Stimulated activated CD4-positive, alpha-beta T cell treated with anti-CD3 and anti-CD28 coated beads, Interleukin-15, amount 100 ng/mL, for 48 hours (primary cell): ENCODE data around the gene PCARE.
"Not testable (repeated sequence)": the region's sequence is repeated elsewhere in the genome, so short reads cannot be mapped to it uniquely, and the experiment has no call there.

Experiments used
- DNase-seq, 2 donors: peaks; one replicate each; pipeline ENCODE4 v3.0.0-alpha.2; 2020; ENCODE audit warnings: low read depth in 2 of 2

Gene PCARE

DNA sequence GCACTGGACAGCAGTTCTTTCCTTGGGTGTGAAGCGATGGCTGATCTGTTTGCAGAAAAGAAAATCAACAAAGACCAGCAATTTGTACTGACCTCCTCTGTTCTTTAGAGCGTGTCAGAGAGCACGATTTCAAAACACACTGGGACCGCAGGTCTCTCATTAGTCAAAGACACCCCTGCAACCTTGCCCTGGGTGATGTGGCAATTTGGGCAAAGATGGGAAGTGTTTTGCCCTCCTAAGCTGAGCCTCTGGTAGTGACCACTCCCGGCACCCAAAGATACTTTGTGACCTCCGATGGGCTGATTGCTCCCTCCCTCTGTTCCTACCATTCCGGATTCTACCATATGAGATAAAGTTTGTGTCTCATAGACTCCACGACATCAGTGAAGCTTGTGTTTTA lies 22.6 kb upstream of the PCARE start:
- DNase-seq, result no peak

DNA sequence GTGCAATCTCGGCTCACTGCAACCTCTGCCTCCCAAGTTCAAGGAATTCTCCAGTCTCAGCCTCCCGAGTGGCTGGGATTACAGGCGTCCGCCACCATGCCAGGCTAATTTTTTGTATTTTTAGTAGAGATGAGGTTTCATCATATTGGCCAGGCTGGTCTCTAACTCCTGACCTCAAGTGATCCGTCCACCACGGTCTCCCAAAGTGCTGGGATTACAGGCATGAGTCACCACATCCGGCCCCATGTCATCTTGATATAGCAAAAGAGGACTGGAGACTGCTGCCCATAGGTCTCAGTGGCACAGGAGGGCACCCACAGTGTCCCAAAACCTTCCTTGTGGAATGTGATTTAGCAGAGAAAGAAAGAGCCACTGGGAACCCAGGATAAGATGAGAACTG lies 16.0 kb upstream of the PCARE start:
- DNase-seq, result not testable (repeated sequence)

DNA sequence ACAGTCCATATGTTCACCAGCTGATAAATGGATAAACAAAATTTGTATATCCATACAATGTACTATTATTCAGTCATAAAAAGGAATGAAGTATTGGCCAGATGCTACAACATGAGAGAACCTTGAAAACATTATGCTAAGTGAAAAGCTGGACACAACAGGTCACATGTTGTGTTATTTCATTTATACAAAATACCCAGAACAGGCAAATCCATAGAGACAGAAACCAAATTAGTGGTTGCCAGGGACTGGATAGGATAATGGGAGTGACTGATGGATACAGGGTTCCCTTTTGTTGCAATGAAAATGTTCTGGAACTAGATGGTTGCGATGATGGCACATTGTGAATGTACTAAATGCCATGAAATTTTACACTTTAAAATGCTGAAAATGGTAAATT lies 10.2 kb upstream of the PCARE start:
- no peak for DNase-seq

DNA sequence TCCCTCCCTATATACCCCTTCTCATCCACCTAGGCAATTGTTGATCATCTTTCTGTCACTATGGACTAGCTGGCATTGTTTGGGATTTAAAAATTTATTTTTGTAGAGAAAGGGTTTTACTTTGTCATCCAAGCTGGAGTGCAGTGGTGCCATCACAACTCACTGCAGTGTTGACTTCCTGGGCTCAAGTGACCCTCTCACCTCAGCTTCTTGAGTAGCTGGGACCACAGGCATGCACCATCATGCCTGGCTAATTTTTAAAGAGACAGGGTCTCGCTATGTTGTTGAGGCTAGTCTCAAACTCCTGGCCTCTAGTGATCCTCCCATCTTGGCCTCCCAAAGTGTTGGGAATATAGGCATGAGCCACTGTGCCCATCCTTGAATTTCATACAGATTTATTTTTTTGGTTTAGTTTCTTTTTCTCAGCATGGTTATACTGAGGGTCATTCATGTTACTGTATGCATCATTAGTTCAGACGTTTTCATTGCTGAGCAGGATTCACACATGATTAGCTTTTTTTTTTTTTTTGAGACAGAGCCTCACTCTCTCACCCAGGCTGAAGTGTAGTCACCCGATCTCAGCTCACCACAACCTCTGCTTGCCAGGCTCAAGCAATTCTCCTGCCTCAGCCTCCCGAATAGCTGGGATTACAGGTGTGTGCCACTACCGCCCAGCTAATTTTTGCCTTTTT lies 8.6 kb upstream of the PCARE start:
- DNase-seq, result no peak

DNA sequence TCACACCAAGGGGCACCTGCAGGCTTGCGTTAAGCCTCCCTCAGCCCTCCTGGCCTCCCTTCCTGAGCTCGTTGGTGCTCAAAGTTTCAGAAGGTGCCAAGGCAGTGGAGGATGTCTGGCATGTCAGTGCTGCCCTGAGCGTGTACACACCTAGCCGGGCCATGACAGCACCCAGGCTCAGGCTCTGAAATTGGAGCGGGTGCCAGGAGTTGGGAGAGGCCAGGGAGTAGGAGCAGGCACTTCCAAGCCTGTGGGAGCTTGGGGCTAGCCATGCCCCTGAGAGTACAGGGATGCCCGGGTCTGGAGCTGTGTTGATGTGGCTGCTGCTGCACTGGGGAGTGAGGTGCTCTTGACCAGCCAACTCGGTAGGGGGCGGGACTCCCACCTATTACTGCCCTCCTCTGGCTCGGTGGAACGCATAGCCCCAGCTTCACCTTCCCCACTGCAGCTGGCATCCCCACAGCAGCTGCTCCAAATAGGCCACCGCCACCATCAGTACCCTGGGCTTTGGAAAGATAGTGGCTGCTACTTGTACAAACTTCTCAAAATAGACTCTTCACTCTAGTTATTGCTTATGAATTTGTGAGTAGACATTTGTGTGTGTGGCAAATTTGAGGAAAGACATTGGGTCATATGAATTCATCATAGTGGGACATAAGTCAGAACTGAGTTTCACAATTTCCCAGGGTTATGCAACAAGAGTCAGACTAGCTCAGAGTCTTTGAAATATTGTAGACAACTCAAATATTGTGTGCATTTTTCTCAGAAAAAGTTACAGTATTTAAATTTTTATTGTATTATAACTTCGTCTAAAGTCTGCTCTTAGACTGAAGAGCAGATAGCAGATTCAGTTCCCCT lies 6.8 kb upstream of the PCARE start:
- DNase-seq, result no peak

GRCh38 chr2:29079887-29080286 lies 5.6 kb upstream of the PCARE start:
- DNase-seq, result no peak

- no peak for DNase-seq
These were observed 1.8 kb upstream of the PCARE start for GRCh38 chr2:29075894-29076705.

DNA sequence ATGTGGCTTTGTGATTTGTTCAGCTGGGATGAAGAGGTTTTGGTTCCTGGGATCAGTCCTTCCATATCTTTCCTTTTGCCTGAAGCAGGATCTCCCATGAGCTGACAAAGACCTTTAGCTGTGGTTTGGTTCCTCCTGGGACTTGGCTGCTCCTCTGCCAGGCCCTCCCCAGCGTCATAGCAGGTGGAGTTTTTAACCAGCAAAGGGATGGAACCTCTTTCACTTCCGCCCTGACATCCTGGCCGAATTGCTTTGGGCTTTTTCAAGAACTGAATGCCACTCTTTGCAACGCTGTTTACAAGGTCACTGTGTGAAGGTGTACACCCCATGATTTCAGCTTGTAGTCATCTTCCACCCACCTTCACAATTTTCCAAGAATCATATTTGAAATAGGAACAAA lies 390 bp downstream of the PCARE start:
- no peak for DNase-seq

DNA sequence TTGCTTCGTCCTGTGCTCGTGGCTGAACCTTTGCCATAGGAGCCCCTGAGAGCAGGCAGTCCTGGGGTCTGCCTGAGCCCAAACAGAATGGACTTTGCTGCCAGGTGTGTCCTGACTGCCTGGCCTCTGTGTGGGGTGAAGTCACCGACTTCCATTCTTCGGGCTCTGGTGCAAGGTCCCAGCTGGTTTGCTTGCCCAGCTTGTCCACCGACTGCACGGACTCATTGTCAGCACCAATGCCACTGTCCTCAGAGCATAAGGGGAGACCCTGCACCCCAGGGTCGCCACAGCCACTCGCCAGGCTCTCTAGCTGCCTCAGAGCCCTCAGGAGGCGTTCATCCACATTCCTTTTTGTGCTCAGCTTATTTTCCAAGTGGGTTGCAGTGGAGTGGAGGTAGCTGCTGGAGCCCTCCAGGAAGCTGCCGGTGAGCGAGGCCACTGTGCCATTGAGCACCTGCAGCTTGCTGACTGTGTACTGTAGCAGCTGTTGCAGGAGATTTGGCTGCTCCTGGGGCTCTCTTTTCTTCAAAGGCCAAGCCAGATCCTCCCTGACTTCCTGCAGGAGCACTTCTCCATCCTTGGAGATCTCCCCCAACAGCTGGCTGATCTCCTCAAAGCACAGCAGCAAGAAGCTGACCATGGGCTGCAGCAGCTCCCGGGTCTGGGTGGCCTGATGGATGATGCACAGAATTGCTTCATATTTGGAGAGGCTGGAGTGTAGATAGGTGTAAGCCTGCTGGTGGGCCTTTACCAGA lies 1.2 kb downstream of the PCARE start:
- no peak for DNase-seq

- no peak for DNase-seq
These were observed 2.1 kb downstream of the PCARE start for GRCh38 chr2:29072251-29072650.

- DNase-seq, result no peak
These were observed 3.0 kb downstream of the PCARE start for GRCh38 chr2:29071032-29071975.

GRCh38 chr2:29070526-29070925 lies 3.8 kb downstream of the PCARE start:
- DNase-seq, result no peak

GRCh38 chr2:29068513-29068912 lies 5.8 kb downstream of the PCARE start:
- DNase-seq, result no peak

GRCh38 chr2:29066997-29067605 lies 7.2 kb downstream of the PCARE start:
- DNase-seq, result no peak

DNA sequence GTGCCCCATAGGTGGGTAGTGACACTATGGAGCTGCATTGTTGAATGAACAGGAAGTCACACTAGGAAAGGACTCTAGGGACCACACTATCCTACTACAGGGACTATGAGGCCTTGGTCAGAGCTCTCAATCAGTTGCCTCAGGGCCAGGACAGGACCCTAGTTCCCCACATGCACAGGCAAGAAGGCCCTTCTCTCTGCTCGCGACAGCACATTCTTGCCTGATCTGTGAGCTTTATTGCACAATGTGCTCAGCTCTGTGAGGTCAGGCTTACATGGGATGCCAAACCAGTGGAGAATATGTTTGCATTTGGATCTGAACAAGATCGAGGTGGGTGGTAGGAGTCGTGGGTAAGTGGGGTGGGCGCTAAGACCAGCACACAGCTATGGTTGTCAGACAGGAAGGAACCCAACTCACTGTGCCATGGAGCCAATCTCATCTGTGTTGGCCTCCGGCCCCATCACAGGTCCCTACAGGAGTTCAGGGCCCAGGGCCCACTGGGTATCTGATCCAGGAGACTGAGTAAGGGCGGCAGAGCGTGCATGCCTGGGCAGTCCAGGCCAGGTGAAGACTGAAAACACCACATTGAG lies 8.0 kb downstream of the PCARE start:
- DNase-seq, result no peak

DNA sequence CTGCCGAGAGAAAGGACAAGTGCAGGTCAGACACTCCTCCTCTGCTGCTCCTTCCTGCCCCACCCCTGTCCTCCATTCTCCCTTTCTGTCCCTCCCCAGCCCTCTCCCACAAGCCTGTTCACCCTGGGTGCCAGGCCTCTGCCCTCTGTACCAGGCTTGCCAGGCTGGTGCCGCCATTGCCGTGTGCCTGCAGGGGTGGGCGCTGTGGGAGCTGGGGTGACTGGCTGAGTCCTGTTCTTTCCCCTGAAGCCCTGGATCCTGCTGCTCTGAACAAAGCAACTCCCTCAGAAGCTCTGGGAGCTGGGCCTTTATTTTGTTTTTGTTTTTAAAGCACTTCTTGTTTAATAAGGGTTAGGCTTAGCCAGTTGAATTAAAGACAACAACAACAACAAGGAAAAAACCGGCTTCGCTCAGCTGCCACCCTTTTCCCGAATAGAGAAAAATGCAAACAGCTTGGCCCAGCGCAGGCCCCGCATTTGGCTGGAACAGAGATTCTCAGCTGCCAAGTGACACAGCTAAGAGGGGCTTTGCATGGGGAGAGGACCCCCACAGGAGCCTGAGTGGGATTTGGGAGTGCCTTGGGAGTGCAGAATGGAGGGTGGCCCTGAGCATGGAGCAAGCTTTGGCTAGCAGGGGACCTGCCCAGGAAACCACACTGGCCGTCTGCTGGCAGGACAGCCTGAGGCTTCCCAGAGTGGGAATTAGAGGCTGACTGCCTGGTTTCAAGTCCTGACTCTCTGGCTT lies 9.1 kb downstream of the PCARE start:
- DNase-seq, result no peak

DNA sequence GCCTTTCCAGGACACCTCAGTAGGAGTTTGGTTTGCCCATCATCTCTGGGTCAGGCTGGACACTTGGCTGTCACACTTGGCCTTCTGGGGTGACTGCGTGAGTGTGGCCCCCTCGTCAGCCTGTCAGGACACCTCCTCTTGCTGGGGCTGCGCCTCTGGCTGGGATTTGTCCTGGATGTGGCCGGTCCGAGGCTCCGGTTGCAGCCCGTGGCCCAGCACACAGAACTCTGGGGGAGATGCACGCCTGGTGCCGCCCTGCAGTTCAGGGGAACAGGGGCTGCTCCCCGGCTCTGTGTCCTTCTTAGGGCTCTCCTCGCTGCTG lies 9.6 kb downstream of the PCARE start:
- no peak for DNase-seq

- DNase-seq, result no peak
These were observed 10.0 kb downstream of the PCARE start for GRCh38 chr2:29064346-29064715.

DNA sequence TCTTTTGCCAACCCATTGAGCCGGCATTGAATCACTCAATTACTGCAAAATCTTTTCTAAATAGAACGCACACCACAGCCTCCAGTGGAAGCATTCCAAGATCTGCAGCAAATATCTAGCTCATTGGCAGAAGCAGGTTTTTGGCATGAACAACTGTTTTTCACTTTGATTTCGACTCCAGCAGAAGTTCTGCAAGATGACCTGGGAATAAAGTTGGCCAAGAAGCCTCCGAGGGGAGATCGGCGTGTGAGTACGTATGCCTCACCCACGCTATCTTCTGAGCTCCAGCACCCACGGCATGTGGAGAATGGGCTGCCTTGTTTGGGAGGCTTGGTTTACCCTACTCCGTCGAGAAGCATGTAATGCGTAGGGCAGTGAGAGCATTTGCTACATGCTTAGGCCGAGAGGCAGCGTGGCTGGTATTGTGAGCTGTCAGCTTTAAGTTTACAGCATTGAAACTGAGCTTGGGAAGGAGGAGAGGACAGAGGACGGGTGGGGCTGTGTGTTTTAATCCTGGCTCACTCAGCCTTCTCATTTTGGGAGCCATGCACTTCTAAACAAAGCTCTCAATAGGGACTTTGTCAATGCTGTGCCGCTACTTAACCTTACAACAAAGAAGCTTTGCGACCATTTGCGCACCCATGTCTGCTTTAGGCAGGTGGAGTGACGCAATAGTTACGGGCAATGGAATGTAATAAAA lies 10.5 kb downstream of the PCARE start:
- DNase-seq, result no peak
